ENCODE measurements around the gene PLEKHS1. TPM values are rescaled to one million over a fixed set of nuclear protein-coding genes. Genes with fewer than 3 reads are reported as not detected.

Gene PLEKHS1
- total RNA-seq, 1 experiment from 2014 or later, result not detected

DNA sequence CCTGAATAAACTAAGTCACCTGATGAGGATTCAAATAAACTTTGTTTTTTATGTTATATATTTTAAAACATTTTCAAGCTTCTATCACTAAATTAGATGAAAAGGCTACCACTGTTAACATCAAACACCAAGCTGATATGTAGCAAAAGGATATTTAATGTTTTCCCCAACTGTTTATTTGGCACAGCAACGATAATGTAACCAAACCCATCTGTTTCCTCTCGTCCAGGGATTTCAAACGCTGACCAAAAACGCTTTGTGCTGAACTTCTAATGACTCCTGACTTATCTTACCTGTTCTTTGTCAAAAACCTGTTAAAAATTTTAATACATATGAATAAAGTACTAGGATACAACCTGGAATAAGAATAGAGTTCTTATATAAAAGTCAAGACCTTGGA lies 71.9 kb downstream of the PLEKHS1 start:
- Mint-ChIP-seq H3K4me3 (no peak overlapping the region), H3K4me1 (peaks cover 23 to 24% of the 10 kb centered on the region in 2 experiments), H3K36me3 (ENCODE audit: insufficient read depth in 1 of 3, low read depth in 3 of 3) (no peaks in the 10 kb centered on the region), H3K9me3 (no peaks in the 10 kb centered on the region), H3K27me3 (ENCODE audit: low read depth) (no peaks in the 10 kb centered on the region; the same call in 1 of the 2 replicates), H3K27ac (no peak overlapping the region)
- Histone ChIP-seq H4K20me1 (ENCODE audit: control insufficient read depth, insufficient read depth, insufficient read length) (no peaks in the 10 kb centered on the region), H2BK12ac (ENCODE audit: insufficient read length, low read depth, low read length) (no peak overlapping the region), H4K8ac (replicated peaks; ENCODE audit: insufficient read length, low read depth, low read length) (no peak overlapping the region), H3K4me1 (ENCODE audit: insufficient read depth, low read length) (peaks cover 1% of the 10 kb centered on the region; the same call in 1 of the 2 replicates), H2BK5ac (ENCODE audit: insufficient read length, low read length) (no peak overlapping the region), H3K27ac (ENCODE audit: insufficient read length, low read depth, low read length) (no peak overlapping the region), H2AFZ (ENCODE audit: low read length) (no peak overlapping the region), H2BK120ac (ENCODE audit: low read depth, low read length, poor library complexity, severe bottlenecking) (no peak overlapping the region), H2BK15ac (ENCODE audit: low read depth, low read length) (no peak overlapping the region), H3K18ac (ENCODE audit: insufficient read length, low read depth, low read length) (no peak overlapping the region), H2AK5ac (ENCODE audit: insufficient read length, low read length) (no peak overlapping the region), H3K79me1 (ENCODE audit: insufficient read depth, low read depth, low read length, poor library complexity, severe bottlenecking) (no peaks in the 10 kb centered on the region), H4K91ac (ENCODE audit: insufficient read length, low read depth, low read length) (no peak overlapping the region), H3K27me3 (ENCODE audit: insufficient read depth, low read length) (no peaks in the 10 kb centered on the region), H3K79me2 (ENCODE audit: insufficient read depth, low read length) (no peaks in the 10 kb centered on the region), H3K9ac (ENCODE audit: extremely low read depth, insufficient read length, low read length) (no peak overlapping the region), H3K4ac (ENCODE audit: low read depth, low read length) (no peak overlapping the region), H3T11ph (ENCODE audit: low read length) (no peak overlapping the region), H3K14ac (ENCODE audit: insufficient read depth, low read length) (no peak overlapping the region), H4K5ac (ENCODE audit: insufficient read length, low read depth, low read length) (no peak overlapping the region), H3K23ac (ENCODE audit: insufficient read length, low read depth, low read length) (no peak overlapping the region), H2BK20ac (ENCODE audit: low read depth, low read length, poor library complexity, severe bottlenecking) (no peak overlapping the region), H3K9me3 (ENCODE audit: control insufficient read depth, low read depth, low read length) (no peaks in the 10 kb centered on the region), H3K4me2 (ENCODE audit: insufficient read depth, insufficient read length, low read length) (no peak overlapping the region), H3K23me2 (ENCODE audit: insufficient read length, low read depth, low read length, poor library complexity, severe bottlenecking) (no peaks in the 10 kb centered on the region), H3K56ac (ENCODE audit: insufficient read length, low read depth, low read length) (no peak overlapping the region)
- no CpG with 5 or more reads among the region's 4 CpGs for WGBS (ENCODE audit: extremely low coverage, insufficient read length, low lambda C conversion rate)
- TF ChIP-seq CTCF (conservative IDR thresholded peaks at IDR 0.05), result no peak
- no peak for DNase-seq
